AG09319 (cell line): Measurements from ENCODE around the gene SUMF1.

Experiments
- DNase-seq: peaks from one replicate; pipeline ENCODE4 v3.0.0-alpha.2; 2010; ENCODE audit warnings: low read depth; ENCODE audit errors: extremely low read depth
- TF ChIP-seq, protein P1 (sequence below): IDR thresholded peaks from 2 replicates; pipeline ENCODE4 v1.5.1; 2011; ENCODE audit warnings: low read depth, mild to moderate bottlenecking, inconsistent platforms, low read length, moderate library complexity

Gene SUMF1

GRCh38 chr3:4509983-4510755 is 43.1 kb upstream of the SUMF1 start:
- TF ChIP-seq, protein P1, sequence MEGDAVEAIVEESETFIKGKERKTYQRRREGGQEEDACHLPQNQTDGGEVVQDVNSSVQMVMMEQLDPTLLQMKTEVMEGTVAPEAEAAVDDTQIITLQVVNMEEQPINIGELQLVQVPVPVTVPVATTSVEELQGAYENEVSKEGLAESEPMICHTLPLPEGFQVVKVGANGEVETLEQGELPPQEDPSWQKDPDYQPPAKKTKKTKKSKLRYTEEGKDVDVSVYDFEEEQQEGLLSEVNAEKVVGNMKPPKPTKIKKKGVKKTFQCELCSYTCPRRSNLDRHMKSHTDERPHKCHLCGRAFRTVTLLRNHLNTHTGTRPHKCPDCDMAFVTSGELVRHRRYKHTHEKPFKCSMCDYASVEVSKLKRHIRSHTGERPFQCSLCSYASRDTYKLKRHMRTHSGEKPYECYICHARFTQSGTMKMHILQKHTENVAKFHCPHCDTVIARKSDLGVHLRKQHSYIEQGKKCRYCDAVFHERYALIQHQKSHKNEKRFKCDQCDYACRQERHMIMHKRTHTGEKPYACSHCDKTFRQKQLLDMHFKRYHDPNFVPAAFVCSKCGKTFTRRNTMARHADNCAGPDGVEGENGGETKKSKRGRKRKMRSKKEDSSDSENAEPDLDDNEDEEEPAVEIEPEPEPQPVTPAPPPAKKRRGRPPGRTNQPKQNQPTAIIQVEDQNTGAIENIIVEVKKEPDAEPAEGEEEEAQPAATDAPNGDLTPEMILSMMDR, result no peak
- no peak for DNase-seq

DNA sequence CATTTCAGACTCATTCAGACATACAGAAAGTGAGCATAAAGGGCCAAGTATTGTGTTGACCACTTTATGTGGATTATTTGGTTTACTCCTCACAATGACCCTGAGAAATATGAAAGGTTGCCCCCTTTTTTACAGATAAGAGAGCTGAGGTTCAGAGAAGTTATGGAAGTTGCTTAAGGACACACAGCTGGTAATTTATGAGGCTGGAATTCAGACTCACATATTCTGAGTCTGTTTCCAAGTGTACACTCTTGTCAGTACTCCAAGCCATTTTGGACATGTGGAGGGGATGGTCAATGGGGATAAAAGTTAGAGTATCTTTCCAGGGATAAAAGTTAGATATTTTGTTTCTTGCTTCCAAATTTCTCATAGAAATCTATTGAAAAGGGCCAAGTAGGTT is 42.0 kb upstream of the SUMF1 start:
- TF ChIP-seq, protein P1, result no peak
- no peak for DNase-seq

DNA sequence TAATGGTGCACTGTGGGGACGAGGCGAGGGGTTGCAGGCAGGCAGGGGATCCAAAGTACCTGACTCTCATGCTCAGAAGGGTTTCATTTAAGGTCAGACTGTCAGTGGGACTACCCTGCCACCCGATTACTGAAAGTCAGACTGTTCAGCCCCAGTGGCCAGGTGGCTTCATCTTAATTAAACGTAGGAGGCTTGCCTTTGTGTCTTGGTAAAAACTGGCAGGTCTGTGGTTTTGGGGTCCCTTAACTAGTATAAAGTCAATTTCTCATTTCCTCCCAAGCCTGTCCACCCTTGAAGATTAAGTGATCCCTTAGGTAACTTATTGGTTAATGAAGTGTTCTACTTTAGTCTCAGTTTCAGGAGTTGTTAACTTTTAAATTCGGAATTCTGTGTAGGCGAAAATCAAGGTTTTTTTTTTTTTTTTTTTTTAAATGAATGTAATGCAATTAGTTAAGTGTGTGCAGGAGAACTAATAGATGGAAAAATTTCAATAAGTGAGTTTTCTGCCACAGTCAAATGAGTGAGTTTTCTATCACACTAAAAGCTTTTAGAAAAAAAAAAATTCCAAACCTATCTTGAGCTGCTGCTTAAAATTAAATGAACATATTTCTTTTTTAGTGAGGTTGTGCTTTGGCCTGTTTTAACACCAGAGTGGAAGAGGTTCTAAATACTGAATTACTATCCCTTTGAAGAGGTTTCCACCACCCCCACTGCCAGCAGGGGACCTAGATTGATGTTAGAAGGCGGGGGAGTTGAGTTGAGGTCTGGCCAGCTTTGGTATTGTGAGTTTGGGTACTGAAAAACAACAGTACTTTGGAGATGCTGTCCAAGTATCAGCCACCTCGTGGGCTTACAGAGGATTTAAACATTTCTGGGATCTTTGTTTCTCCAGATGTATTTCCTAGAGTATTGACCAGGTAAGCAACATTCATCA is 41.2 kb upstream of the SUMF1 start:
- TF ChIP-seq, protein P1, result no peak

DNA sequence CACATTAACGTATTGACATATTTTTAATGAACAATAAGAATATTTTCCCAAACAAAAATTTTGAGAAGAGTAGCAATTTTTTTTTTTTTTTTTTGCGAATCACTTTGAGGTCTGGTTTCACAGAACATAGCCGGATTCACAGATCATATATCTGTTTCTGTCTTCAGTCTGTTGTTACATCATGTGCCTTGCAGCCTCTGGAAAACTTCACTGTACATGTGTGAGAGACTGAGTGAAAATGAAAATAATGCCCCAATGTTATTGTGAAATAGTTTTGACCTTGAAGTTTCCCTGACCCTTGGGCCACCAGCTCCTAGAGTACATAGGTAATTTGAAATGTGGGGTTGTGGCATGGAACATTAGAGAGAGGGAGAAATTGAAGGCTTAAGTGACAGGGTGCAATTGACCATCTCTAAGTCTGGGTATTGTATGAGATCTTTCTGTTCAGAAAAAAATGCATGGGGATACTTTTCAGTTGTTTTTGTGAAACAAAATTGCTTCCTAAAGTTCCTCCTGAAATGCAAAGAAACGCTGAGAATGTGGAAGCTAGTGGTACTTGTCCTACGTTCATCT is 40.0 kb upstream of the SUMF1 start:
- TF ChIP-seq, protein P1, result no peak
- DNase-seq, result no peak

More for the DNA sequence above, 41.2 kb upstream of the SUMF1 start:
- no peak for DNase-seq

GRCh38 chr3:4506559-4507023 is 39.5 kb upstream of the SUMF1 start:
- DNase-seq, result no peak
- TF ChIP-seq, protein P1, result no peak

DNA sequence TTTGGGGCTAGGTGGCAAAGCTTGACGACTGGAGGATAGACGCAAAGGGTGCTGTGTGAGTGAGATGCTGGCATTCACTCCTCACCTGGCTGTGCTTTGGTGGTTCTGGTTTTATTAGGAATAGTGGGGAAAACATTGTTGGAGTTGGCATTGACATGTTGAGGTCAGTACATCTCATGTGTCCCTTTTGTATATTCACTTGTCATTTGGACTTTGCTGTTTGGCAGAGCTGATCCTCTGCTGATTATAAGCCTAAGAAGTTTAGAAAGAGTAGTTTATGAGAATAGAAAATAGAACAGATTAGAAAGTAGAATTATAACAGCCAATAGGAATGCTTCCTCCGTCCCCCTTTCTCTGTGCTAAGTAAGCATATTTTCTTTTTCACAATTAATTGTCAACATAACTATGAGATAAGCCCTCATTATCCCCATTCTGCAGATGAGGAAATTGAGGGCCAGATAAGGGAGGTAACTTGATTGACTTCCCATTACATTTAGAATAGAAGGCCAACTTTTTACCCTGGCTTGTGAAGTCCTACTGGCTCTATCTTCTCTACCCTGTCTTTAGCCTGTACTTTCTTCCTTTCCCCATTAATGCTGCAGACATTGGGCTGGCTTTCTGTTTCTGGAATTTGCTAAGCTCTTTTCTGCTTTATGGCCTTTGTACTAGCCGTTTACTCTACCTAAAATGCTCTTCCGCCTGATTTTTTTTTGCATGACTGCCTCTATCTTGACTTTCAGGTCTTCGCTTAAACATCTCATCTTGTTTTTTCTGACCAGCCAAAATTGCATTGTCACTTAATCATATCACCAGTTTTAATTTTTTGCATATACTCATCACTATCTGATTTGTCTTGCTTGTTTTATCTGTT is 38.9 kb upstream of the SUMF1 start:
- TF ChIP-seq, protein P1, result no peak
- no peak for DNase-seq
